Measurements from ENCODE around the gene DNAJA2. TPM values are rescaled to one million over a fixed set of nuclear protein-coding genes. Genes with fewer than 3 reads are reported as not detected.
"Not testable (repeated sequence)": the region's sequence is repeated elsewhere in the genome, so short reads cannot be mapped to it uniquely, and the experiment has no call there.

The DNAJA2 gene
- total RNA-seq, 4 donors from 2014 or later, result 25.3 to 79.4 (median 40.1) TPM

DNA sequence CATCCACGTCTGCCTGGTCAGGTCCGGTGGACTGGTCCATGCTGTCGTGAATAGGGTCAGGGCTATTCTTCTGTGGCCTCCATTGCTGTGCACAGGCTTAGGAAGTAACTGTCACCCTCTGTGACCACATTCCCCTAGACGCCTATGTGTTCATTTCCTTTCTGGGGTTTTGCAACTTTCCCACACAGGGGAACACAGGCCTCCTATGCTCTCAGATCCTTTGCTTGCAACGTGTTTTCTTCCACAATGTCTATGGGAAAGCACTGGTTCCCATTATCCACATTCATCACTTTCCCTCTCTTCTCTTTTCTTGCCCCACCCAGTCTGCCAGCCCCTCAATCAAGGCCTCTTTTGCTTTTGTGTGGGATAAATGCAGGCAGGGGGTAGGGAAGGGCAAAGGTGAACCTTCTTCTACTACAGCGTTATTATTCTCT is 43.2 kb upstream of the DNAJA2 start:
- H3K4me1 ChIP-seq, result no peaks in the 10 kb centered on the region
- H3K9me3 ChIP-seq, result no peaks in the 10 kb centered on the region
- no peak for DNase-seq
- TF ChIP-seq, protein P1, sequence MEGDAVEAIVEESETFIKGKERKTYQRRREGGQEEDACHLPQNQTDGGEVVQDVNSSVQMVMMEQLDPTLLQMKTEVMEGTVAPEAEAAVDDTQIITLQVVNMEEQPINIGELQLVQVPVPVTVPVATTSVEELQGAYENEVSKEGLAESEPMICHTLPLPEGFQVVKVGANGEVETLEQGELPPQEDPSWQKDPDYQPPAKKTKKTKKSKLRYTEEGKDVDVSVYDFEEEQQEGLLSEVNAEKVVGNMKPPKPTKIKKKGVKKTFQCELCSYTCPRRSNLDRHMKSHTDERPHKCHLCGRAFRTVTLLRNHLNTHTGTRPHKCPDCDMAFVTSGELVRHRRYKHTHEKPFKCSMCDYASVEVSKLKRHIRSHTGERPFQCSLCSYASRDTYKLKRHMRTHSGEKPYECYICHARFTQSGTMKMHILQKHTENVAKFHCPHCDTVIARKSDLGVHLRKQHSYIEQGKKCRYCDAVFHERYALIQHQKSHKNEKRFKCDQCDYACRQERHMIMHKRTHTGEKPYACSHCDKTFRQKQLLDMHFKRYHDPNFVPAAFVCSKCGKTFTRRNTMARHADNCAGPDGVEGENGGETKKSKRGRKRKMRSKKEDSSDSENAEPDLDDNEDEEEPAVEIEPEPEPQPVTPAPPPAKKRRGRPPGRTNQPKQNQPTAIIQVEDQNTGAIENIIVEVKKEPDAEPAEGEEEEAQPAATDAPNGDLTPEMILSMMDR (IDR thresholded peaks at IDR 0.05), result no peak
- no peak for TF ChIP-seq POLR2A (IDR thresholded peaks at IDR 0.05)
- H3K27me3 ChIP-seq, result no peaks in the 10 kb centered on the region
- H3K4me3 ChIP-seq, result no peak overlapping the region
- H3K27ac ChIP-seq, result no peak overlapping the region
- intact Hi-C loops (cut with DNase I; ENCODE audit: low total_unique reads), result no loop called here
- H3K36me3 ChIP-seq, result no peaks in the 10 kb centered on the region

DNA sequence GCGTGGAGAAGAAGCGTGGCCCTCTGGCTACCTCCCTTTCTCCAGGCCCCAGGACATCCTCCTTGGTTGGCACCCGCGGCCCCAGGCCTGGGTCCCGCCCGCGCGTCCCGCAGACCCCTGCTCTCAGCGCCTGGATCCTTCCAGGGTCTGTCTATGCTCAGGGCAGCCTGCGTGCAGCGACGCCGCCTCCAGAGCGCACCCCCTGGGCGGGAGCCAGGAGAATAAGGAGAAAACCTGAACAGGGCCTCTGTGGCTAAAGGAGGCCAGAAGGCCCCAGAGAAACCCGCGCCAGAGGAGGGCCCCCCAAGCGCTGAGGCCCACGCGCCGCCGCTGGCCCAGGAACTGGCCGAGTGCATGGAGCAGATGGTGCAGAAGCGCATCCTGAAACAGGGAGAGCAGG is 40.4 kb upstream of the DNAJA2 start:
- H3K4me3 ChIP-seq, result no peak overlapping the region
- no peak overlapping the region for H3K27ac ChIP-seq
- intact Hi-C loops (cut with DNase I; ENCODE audit: low total_unique reads), result no loop called here
- H3K36me3 ChIP-seq, result no peaks in the 10 kb centered on the region
- no peaks in the 10 kb centered on the region for H3K27me3 ChIP-seq
- no peaks in the 10 kb centered on the region for H3K9me3 ChIP-seq
- H3K4me1 ChIP-seq, result no peaks in the 10 kb centered on the region
- TF ChIP-seq, protein P1 (IDR thresholded peaks at IDR 0.05), result no peak
- TF ChIP-seq POLR2A (IDR thresholded peaks at IDR 0.05), result no peak
- no peak for DNase-seq

DNA sequence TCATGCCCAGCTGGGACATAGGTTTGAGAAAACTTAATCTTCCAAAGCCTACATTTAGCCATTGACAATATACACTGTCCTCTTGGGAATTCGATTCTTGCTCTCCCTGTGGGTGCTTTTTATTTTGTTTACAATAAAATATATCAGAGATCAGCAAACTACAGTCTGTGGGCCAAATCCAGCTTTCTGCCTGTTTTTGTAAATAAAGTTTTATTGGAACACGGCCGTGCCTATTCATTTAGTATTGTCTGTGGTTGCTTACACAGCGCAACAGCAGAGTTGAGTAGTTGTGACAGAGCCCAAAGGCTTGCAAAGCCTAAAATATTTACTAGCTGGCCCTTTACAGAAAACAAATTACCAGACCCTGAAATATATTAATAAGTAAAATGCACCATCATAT is 39.7 kb upstream of the DNAJA2 start:
- no peaks in the 10 kb centered on the region for H3K9me3 ChIP-seq
- H3K36me3 ChIP-seq, result no peaks in the 10 kb centered on the region
- DNase-seq, result no peak
- no peak overlapping the region for H3K4me3 ChIP-seq
- H3K27me3 ChIP-seq, result no peaks in the 10 kb centered on the region
- no peak for TF ChIP-seq POLR2A (IDR thresholded peaks at IDR 0.05)
- TF ChIP-seq, protein P1 (IDR thresholded peaks at IDR 0.05), result no peak
- H3K4me1 ChIP-seq, result no peaks in the 10 kb centered on the region
- no peak overlapping the region for H3K27ac ChIP-seq
- intact Hi-C loops (cut with DNase I; ENCODE audit: low total_unique reads), result no loop called here

DNA sequence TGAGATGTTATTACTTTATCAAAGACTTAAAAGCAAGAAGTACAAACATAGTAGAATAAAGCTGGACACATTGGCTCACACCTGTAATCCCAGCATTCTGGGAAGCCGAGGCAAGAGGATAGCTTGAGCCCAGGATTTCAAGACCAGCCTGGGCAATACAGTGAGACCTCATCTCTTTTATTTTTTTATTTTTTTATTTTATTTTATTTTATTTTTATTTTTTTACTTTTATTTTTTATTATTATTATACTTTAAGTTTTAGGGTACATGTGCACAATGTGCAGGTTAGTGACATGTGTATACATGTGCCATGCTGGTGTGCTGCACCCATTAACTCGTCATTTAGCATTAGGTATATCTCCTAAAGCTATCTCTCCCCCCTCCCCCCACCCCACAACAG is 37.3 kb upstream of the DNAJA2 start:
- H3K27me3 ChIP-seq; H3K4me3 ChIP-seq; H3K4me1 ChIP-seq; H3K27ac ChIP-seq; DNase-seq; H3K9me3 ChIP-seq; intact Hi-C loops (cut with DNase I; ENCODE audit: low total_unique reads); H3K36me3 ChIP-seq: not testable (repeated sequence)

DNA sequence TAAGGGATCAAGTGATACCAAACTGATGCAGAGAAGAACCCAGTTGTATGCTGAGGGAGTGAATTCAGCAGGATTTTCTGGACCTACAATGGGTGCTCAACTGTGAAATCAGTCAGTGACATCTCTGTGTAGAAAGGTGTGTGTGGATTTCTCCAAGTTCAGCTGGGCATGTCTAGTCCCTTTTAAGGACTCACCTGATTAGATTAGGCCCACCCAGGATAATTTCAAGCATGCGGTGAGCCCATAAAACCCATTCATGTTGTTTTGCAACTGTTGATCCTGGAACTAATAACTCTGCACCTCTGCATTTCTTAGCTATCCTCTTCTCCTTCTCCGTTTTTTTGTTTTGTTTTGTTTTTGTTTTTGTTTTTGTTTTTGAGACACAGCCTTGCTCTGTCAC is 35.1 kb upstream of the DNAJA2 start:
- Histone ChIP-seq H3K27ac (no peak overlapping the region), H3K36me3 (no peaks in the 10 kb centered on the region), H3K4me3 (no peak overlapping the region), H3K4me1 (no peaks in the 10 kb centered on the region), H3K27me3 (no peaks in the 10 kb centered on the region), H3K9me3 (no peaks in the 10 kb centered on the region)
- TF ChIP-seq, protein P1 (IDR thresholded peaks at IDR 0.05), result no peak
- no peak for TF ChIP-seq POLR2A (IDR thresholded peaks at IDR 0.05)
- intact Hi-C loops (cut with DNase I; ENCODE audit: low total_unique reads), result no loop called here
- DNase-seq, result no peak

DNA sequence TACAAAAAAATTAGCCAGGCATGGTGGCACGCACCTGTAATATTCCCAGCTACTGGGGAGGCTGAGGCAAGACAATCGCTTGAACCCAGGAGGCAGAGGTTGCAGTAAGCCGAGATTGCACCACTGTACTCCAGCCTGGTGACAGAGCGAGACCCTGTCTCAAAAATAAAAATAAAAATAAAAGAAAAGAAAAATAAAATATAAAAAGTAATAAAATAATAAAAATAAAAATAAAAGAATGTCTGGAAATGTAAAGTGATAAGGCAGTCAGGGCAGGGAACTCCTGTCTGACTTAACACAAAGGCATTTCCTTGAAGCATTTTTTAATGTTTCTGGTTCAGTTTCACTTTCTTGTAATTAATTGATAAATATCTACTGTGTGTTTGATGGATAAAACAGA is 34.7 kb upstream of the DNAJA2 start:
- Histone ChIP-seq H3K9me3 (no peaks in the 10 kb centered on the region), H3K27ac (no peak overlapping the region), H3K4me1 (no peaks in the 10 kb centered on the region), H3K4me3 (no peak overlapping the region), H3K36me3 (no peaks in the 10 kb centered on the region), H3K27me3 (no peaks in the 10 kb centered on the region)
- intact Hi-C loops (cut with DNase I; ENCODE audit: low total_unique reads), result no loop called here
- no peak for DNase-seq
- no peak for TF ChIP-seq POLR2A (IDR thresholded peaks at IDR 0.05)
- TF ChIP-seq, protein P1 (IDR thresholded peaks at IDR 0.05), result no peak

Measured in uterus (tissue), 4 donors.